Femur (tissue), 1 donor: ENCODE results near the gene RHEX.

ENCODE experiments used
- DNase-seq: peaks from one replicate; pipeline ENCODE4 v3.0.0-alpha.2; 2017

The RHEX gene

DNA sequence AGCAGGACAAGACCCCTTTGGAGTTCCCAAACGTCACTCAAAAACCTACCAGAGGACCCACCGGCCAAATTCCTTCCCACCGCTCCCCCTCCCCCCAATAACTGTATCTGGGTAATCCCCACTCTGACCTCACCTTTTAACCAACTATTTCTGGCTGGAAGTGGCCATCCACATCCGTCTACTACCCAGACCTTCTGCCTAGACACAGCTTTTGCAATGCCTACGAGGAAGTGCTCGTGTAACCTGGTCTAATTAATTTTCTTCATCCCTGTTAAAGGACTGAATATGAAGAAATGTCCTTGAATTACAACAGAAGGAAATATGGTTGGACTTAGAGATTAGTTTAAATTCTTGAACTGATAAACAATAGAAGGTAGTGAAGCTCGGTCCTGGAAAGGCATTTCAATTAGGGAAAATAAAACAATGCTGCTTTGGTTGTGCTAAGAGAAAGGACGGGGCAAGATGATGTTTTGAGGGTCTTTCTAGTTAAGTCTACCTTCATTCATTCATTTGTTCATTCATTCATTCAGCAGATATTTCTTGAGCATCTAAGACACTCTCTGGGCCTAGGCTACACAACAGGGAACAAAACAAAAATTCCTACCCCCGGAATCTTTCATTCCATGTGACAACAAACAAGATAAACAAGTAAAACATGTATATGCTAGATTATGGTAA is 45.4 kb downstream of the RHEX start:
- no peak for DNase-seq

DNA sequence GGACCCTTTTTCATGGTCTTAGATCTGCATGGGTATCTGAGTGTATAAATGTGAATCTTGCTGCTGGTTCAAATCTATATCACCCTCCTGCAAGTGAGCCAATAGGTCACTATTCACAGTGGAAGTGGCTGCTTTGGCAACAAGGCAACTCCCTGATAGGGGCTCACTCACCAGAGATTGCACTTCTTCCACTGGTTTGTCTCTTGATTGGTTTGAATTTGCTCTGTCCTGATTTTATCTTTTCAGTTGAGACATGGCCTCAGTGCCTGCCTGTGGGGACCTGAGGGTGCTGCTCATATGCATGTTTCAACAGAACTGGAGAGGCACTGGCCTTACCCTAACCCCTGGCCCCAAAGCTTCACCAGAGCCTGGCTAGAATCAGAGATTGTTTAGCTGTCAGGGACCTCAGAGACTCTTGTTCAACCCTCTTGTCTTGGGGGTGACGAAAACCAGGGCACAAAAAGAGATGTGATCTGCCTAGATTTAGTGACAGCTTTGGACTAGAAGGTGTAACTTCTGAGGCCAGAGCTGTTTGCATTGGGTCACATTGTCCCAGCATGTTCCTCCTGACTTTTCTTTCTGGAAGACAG is 47.3 kb downstream of the RHEX start:
- no peak for DNase-seq

DNA sequence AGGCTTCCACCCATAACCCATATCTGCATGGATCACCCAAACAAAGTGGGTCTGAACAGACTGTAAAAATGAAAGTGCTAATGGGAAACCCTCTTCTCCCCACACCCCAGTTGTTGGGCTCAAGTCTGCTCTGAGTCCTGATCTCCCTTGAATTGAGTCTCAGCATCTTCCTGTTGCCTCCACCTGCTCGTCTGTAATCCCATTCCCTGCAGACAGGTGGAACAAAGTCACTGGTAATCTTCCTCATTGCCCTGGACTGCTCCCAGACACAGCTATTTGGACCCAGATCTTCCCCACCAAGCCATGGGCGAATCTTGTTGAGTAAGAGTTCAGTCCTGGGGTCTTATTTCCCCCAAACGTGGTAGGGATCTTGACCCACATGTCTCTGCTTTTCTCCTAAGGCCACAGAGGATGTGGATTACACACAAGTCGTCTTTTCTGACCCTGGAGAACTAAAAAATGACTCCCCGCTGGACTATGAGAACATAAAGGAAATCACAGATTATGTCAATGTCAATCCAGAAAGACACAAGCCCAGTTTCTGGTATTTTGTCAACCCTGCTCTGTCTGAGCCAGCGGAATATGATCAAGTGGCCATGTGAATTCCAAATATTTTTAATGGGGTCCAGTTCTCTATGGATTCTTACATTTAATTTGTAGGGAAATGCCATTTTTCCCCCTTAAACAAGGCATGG is 48.5 kb downstream of the RHEX start:
- DNase-seq: no peak

DNA sequence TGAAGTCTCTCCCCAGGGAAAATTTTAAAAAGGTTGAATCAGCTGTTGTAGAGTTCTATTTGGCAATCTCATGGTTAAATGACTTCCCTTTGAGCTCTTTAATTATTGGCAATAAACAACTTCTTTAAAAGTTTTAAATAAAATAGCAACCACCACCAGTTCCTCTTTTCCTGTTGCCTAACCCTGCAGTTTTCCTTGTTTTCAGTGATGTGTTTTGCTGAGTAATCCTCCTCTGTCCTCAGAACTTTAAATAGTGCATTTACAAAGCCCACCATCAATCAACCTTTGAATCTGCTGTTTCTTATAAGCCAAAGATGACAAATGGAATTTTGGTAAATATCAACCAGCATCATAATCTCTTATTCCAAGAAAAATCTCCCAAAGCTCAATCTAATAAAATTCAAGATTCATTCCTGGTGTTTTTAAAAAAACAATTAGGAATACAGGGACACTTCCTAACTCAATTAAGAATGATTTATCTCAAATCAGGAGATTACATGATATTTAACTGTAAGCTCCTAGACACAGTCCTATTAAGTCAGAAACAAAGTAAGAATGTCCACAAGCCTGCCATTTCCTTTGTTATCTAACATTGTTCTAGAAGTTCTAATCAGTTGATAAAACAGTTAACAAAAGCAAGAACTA is 49.4 kb downstream of the RHEX start:
- no peak for DNase-seq

GRCh38 chr1:206103979-206104378 is 51.0 kb downstream of the RHEX start:
- DNase-seq: no peak

GRCh38 chr1:206105464-206105995 is 52.6 kb downstream of the RHEX start:
- no peak for DNase-seq

GRCh38 chr1:206106328-206107167 is 53.6 kb downstream of the RHEX start:
- DNase-seq: peak; percentile 91

DNA sequence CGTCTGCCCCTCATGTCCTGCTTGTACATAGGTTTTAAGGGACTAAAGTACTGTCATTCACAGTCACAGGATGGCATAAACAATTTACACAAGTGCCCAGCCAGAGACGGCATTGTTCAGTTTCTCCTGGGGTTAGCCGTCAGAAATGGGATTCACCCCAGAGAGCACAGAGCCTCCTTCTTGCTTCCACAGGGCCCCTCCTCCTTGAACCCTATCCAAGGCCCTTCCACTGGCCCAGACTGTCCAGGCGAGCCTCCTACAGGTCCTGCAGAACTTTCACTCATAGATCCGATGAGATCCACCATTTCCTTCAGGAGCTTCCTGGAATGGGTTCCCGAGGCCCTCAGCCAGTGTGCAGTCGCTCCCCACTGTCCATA is 54.2 kb downstream of the RHEX start:
- DNase-seq: no peak

- DNase-seq: no peak
Measured at GRCh38 chr1:206108635-206109034, 55.7 kb downstream of the RHEX start.

GRCh38 chr1:206109718-206110117 is 56.7 kb downstream of the RHEX start:
- no peak for DNase-seq

DNA sequence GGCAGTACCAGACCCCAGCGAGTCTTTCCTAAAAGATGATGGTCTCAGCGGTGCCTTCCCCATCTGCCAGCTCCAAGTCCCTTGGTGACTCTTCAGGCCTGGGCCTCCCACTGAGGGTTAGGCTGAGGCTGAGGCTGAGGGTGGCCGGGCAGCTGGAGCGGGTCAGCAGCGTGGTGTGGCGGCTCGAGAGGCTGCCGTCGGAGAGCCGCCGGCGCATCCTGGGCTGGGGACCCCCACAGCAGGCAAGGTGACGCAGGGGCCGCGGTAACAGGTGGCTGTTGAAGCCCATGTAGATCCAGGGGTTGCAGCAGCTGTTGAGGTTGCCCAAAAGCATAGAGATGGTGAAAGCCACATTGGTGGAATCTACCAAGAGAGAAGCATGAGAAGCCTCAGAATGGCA is 57.2 kb downstream of the RHEX start:
- no peak for DNase-seq

DNA sequence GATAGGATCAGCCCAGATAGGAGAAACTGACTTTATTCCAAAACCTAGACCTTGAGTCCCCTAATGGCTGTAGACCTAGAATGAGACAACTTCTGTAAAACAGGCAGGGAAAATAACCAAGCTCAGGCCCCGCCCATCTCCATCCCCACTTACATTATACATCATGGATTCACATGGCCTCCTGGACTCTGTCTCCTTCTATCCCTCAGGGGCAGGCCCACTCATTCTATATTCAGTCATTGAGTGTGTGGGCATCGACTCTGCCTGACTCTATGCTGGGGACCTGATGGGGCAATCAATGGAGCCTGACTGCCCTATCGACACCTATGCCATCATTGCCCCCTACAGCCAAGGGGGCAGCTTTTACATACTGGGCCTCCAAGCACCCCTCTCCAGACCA is 57.8 kb downstream of the RHEX start:
- DNase-seq: no peak

GRCh38 chr1:206111271-206111927 is 58.4 kb downstream of the RHEX start:
- DNase-seq: no peak

DNA sequence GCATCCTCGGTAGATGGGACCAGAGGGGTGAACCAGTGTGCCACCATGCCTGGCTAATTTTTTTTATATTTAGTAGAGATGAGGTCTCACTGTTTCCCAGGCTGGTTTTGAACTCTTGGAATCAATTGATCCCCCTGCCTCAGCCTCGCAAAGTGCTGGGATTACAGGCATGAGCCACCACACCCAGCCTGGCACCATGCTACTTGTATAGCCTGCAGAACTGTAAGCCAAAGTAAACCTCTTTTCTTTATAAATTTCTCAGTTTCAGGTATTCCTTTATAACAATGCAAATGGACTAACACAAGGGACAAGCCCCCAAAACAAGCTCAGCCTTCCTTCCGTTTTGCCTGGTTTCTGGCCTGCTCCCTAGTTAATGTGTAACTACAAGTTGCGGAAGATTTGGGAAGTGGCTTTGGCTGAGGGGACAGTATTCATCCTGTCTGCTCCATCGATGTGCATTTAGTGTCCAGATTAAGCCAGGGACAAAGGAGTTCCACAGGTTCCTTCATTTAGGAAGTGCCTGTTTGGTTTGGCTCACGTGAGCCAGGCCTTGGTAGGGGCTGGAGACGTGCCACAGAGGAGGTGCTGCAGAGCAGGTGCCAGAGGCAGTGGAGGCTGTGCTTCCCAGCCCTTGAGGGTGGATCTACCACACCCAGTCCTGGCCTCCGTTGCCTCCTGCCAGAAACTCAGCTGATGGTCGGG is 59.8 kb downstream of the RHEX start:
- DNase-seq: no peak

DNA sequence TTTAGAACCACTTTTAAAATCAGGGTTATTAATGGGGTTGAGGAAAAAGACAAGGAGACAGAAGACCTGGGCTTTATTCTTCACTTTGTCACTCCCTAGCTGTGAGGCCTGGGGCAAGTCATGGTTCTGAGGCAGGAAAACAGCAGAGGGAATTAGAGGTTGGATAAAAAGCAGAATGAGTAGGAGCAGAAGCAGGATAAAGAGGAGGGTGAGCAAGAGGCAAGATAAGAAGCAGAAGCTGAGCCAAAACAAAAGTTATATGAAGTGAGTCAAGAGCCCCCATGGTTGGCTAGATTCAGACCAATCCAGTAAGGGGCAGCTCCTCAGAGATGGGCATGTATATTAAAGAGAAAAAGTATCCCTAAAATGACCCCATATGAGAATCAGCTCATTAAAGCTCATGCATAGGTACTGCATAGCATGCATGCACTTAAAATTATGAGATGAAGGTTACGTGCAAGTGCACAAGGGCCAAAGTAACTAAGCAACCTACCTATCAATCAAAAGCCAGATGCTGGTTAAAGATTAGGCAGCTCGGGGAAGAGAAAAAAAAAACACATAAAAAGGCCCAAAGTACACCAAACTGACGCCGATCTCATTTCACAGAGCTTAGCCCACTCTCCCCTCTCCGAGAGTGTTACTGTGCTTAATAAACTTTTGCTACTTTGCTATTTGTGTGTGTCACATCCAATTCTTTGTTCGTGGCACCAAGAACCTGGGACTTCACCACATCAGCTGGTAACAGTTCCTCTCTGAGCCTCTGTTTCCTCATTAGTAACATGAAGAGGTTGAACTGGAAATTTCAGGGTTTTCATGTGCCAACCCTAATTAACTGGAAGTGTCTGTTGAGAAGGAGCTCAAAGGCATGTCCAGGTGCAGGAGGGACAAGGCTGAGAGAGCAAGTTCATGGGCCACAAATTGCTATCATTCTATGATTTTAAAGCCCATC is 62.0 kb downstream of the RHEX start:
- no peak for DNase-seq

GRCh38 chr1:206115791-206116190 is 62.8 kb downstream of the RHEX start:
- DNase-seq: no peak

DNA sequence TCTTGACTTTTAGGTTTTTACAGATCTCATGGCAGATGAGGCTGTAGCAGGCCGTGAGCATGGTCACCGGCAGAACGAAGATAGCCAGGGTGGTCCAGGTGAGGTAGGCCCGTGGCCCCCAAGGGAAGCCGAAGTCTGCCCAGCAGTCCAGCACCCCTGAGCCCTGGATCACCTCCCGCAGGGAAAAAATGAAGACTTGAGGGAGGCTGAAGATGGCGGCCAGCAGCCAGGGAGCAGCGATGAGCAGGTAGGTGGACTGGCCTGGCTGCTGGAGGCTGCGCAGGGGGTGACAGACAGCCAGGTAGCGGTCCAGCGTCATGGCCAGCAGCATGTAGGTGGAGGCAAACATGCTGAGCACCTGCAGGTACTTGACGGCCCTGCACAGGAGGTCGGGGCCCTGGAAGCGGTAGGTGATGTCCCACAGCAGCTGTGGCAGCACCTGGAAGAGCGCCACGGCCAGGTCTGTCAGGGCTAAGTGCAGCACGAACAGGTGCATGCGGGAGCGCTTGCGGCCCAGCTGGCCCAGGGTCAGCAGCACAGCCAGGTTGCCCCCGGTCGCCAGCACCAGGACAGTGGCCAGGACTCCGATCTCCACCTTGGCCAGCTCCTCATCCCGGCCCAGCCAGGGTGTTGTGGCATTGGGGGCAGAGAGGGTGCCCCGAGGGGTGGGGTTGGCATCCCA is 63.4 kb downstream of the RHEX start:
- DNase-seq: no peak

- no peak for DNase-seq
Measured at GRCh38 chr1:206116873-206117150, 63.8 kb downstream of the RHEX start.

GRCh38 chr1:206117151-206117948 is 64.4 kb downstream of the RHEX start, which contains the start of gene AVPR1B:
Gene AVPR1B, minus strand, starts transcription at chr1:206117388. Its CDS starts 498 bp downstream, at chr1:206116890.
- peak; percentile 81 for DNase-seq
